ENCODE measurements around the gene PPP2R3C. TPM values are rescaled to one million over a fixed set of nuclear protein-coding genes. Genes with fewer than 3 reads are reported as not detected.

The PPP2R3C gene
- total and polyA plus RNA-seq, 2 experiments from 2014 or later: 35.9 to 43.0 TPM

- no peak for TF ChIP-seq REST (IDR thresholded peaks at IDR 0.05; ENCODE audit: unreplicated experiment)
- TF ChIP-seq ETS1 (IDR thresholded peaks at IDR 0.05): no peak
Measured at GRCh38 chr14:35149239-35149638, 27.4 kb upstream of the PPP2R3C start (continued).

GRCh38 chr14:35147711-35148110, 25.9 kb upstream of the PPP2R3C start:
- Histone ChIP-seq H3K79me2 (replicated peaks; ENCODE audit: insufficient read depth) (peaks cover 17% of the 10 kb centered on the region), H3K27ac (ENCODE audit: low read depth) (no peak overlapping the region), H4K20me1 (replicated peaks; ENCODE audit: insufficient read depth) (peaks cover 7% of the 10 kb centered on the region), H3K4me1 (ENCODE audit: insufficient read depth) (no peaks in the 10 kb centered on the region), H3K4me2 (no peak overlapping the region), H2AFZ (no peak overlapping the region), H3F3A (replicated peaks; ENCODE audit: low read depth) (no peaks in the 10 kb centered on the region), H3K9me2 (ENCODE audit: insufficient read depth) (no peaks in the 10 kb centered on the region; the same call in 1 of the 2 replicates), H3K4me3 (no peak overlapping the region), H3K27me3 (ENCODE audit: insufficient read depth) (no peaks in the 10 kb centered on the region), H3K36me3 (ENCODE audit: insufficient read depth) (no peaks in the 10 kb centered on the region)
- Mint-ChIP-seq H3K36me3 (ENCODE audit: low read depth) (peaks cover 29% of the 10 kb centered on the region), H3K27me3 (ENCODE audit: insufficient read depth, low read depth, poor library complexity) (peaks cover 2% of the 10 kb centered on the region), H3K27ac (no peak overlapping the region), H3K4me1 (no peaks in the 10 kb centered on the region), H3K9me3 (peaks cover 11% of the 10 kb centered on the region), H3K4me3 (no peak overlapping the region)
- ATAC-seq (no peak), DNase-seq (ENCODE audit: low spot score) (no peak)
- no peak for TF ChIP-seq NANOG (IDR thresholded peaks at IDR 0.05; ENCODE audit: borderline replicate concordance)
- TF ChIP-seq ZNF114 (CRISPR knock-in tag; IDR thresholded peaks at IDR 0.05): no peak
- no peak for TF ChIP-seq EZH2phosphoT487 (IDR thresholded peaks at IDR 0.05; ENCODE audit: unreplicated experiment)
- no peak for TF ChIP-seq CTCF (conservative IDR thresholded peaks at IDR 0.05; ENCODE audit: low read depth in 2 of 2)
- TF ChIP-seq REST (IDR thresholded peaks at IDR 0.05; ENCODE audit: unreplicated experiment): no peak
- no peak for TF ChIP-seq ZNF331 (CRISPR knock-in tag; IDR thresholded peaks at IDR 0.05; ENCODE audit: low read depth)
- no peak for TF ChIP-seq CREB1 (CRISPR knock-in tag; IDR thresholded peaks at IDR 0.05; ENCODE audit: low read depth)
- no peak for TF ChIP-seq JUNB (IDR thresholded peaks at IDR 0.05; ENCODE audit: unreplicated experiment)
